SU-DHL-6 (cell line): Measurements from ENCODE around the gene ZNF644.

Experiments used
- CTCF ChIP-seq: fragments of 200-600 bp; sonication (generic); IDR thresholded peaks from one replicate; pipeline ENCODE4 v1.5.1; 2017; ENCODE audit warnings: antibody characterized with exemption, mild to moderate bottlenecking, low read length, moderate library complexity; ENCODE audit not compliant: insufficient read depth, poor library complexity, severe bottlenecking
- EZH2phosphoT487 ChIP-seq: fragments of 200-600 bp; sonication (generic), shearing (Covaris generic); conservative IDR thresholded peaks from 2 replicates; pipeline ENCODE4 v1.6.1; 2018; ENCODE audit warnings: mild to moderate bottlenecking, antibody characterized with exemption, low read length, moderate library complexity, mixed read lengths

- no peak for TF ChIP-seq CTCF
- no peak for TF ChIP-seq EZH2phosphoT487
These were observed 122.6 kb downstream of the ZNF644 start for GRCh38 chr1:90899263-90899662.
